ENCODE results near the gene UMPS.
"Not testable (repeated sequence)": the region's sequence is repeated elsewhere in the genome, so short reads cannot be mapped to it uniquely, and the experiment has no call there.

UMPS gene

DNA sequence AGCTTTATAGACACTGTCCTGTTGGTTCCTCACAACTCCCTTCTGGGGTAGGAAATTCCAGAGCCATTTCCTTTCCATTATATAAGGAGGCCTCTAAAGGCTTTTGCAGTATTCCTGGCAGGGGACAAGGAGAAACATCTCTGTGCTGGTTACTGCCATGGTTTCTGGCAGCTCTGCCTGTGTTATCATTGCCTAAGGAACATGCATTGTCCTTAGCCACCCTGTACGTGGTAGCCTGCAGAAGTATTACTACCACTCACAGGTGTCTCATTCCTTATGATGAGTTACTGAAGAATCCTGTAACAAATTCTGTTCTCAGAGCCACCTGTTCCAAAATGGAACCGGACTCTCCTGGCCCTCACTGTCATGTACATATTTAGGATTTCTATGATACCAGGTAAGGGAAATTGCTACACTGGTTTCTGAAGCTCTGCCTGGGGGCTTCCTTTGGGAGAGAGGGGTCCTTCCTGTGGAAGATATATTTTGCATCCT lies 58.0 kb downstream of the UMPS start:
- Histone ChIP-seq H3K9ac (ENCODE audit: low read length) (no peak overlapping the region), H3K4me3 (ENCODE audit: insufficient read depth, low read length, poor library complexity, severe bottlenecking) (no peak overlapping the region), H3K27me3 (ENCODE audit: low read length) (no peaks in the 10 kb centered on the region), H4K20me1 (ENCODE audit: low read depth, low read length) (no peaks in the 10 kb centered on the region), H3K4me2 (ENCODE audit: low read depth, low read length, poor library complexity, severe bottlenecking) (no peak overlapping the region), H3K36me3 (ENCODE audit: low read length) (no peaks in the 10 kb centered on the region), H3K9me3 (ENCODE audit: insufficient read depth, low read length) (no peaks in the 10 kb centered on the region), H2AFZ (ENCODE audit: low read depth, low read length, severe bottlenecking) (no peak overlapping the region), H3K9me2 (replicated peaks; ENCODE audit: insufficient read depth, low read length) (no peaks in the 10 kb centered on the region), H3K79me2 (ENCODE audit: insufficient read depth, low read length) (no peaks in the 10 kb centered on the region), H3K27ac (ENCODE audit: low read depth, low read length) (no peak overlapping the region), H3F3A (ENCODE audit: insufficient read depth) (no peaks in the 10 kb centered on the region)
- no peak for TF ChIP-seq EZH2phosphoT487 (conservative IDR thresholded peaks at IDR 0.05; ENCODE audit: low read length)
- TF ChIP-seq, protein P1, sequence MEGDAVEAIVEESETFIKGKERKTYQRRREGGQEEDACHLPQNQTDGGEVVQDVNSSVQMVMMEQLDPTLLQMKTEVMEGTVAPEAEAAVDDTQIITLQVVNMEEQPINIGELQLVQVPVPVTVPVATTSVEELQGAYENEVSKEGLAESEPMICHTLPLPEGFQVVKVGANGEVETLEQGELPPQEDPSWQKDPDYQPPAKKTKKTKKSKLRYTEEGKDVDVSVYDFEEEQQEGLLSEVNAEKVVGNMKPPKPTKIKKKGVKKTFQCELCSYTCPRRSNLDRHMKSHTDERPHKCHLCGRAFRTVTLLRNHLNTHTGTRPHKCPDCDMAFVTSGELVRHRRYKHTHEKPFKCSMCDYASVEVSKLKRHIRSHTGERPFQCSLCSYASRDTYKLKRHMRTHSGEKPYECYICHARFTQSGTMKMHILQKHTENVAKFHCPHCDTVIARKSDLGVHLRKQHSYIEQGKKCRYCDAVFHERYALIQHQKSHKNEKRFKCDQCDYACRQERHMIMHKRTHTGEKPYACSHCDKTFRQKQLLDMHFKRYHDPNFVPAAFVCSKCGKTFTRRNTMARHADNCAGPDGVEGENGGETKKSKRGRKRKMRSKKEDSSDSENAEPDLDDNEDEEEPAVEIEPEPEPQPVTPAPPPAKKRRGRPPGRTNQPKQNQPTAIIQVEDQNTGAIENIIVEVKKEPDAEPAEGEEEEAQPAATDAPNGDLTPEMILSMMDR (IDR thresholded peaks at IDR 0.05; ENCODE audit: insufficient read depth, low read length, poor library complexity, severe bottlenecking), result no peak

DNA sequence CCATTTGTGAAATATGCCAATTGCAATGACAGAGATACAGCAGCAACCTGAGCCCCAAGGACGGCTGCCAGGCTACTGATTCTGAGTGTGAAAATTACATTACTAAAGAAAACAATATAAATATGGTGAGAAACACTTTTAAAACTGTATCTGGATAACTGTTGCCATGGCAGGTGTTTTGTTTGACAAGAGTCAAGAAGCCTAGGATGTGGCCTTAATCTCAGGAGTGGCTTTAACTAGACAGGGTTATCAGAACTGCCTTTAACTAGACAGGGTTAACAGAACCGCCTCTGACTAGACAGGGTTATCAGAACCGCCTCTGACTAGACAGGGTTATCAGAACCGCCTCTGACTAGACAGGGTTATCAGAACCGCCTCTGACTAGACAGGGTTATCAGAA lies 58.9 kb downstream of the UMPS start:
- not testable (repeated sequence) for H3K36me3 ChIP-seq (ENCODE audit: low read length)

DNA sequence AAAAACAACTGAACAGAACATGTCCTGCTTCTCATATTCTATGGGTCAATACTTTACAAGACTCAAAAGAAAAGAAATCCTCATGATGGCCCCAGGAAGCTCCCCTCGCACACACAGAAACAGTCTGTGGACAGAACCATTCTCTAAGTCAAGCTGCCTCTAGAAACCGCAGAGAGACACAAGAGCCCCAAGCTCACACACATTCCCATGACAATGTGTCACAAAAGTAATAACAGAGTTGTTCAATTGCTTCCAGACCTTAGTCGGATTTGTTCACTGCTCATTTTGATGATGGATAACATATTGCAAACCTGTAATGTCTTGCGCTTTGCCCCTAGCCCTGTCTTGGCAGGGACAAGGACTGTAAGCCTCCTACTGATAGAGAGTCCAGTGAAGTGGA lies 60.9 kb downstream of the UMPS start:
- Histone ChIP-seq H3K36me3 (ENCODE audit: low read length) (no peaks in the 10 kb centered on the region), H3K4me3 (ENCODE audit: insufficient read depth, low read length, poor library complexity, severe bottlenecking) (no peak overlapping the region), H3F3A (ENCODE audit: insufficient read depth) (no peaks in the 10 kb centered on the region), H3K27me3 (ENCODE audit: low read length) (no peaks in the 10 kb centered on the region), H3K9ac (ENCODE audit: low read length) (no peak overlapping the region), H3K9me3 (ENCODE audit: insufficient read depth, low read length) (no peaks in the 10 kb centered on the region), H3K4me2 (ENCODE audit: low read depth, low read length, poor library complexity, severe bottlenecking) (no peak overlapping the region), H3K9me2 (replicated peaks; ENCODE audit: insufficient read depth, low read length) (no peaks in the 10 kb centered on the region), H4K20me1 (ENCODE audit: low read depth, low read length) (no peaks in the 10 kb centered on the region), H3K79me2 (ENCODE audit: insufficient read depth, low read length) (no peaks in the 10 kb centered on the region), H3K27ac (ENCODE audit: low read depth, low read length) (no peak overlapping the region), H2AFZ (ENCODE audit: low read depth, low read length, severe bottlenecking) (no peak overlapping the region)
- TF ChIP-seq, protein P1 (IDR thresholded peaks at IDR 0.05; ENCODE audit: insufficient read depth, low read length, poor library complexity, severe bottlenecking), result no peak
- TF ChIP-seq EZH2phosphoT487 (conservative IDR thresholded peaks at IDR 0.05; ENCODE audit: low read length), result no peak

More for the DNA sequence above, 58.9 kb downstream of the UMPS start:
- H3K9ac ChIP-seq (ENCODE audit: low read length); H3K27ac ChIP-seq (ENCODE audit: low read depth, low read length); H3K4me3 ChIP-seq (ENCODE audit: insufficient read depth, low read length, poor library complexity, severe bottlenecking); H3K4me2 ChIP-seq (ENCODE audit: low read depth, low read length, poor library complexity, severe bottlenecking); H3F3A ChIP-seq (ENCODE audit: insufficient read depth); H3K9me3 ChIP-seq (ENCODE audit: insufficient read depth, low read length); H3K79me2 ChIP-seq (ENCODE audit: insufficient read depth, low read length); H3K9me2 ChIP-seq (replicated peaks; ENCODE audit: insufficient read depth, low read length); H4K20me1 ChIP-seq (ENCODE audit: low read depth, low read length); H3K27me3 ChIP-seq (ENCODE audit: low read length); H2AFZ ChIP-seq (ENCODE audit: low read depth, low read length, severe bottlenecking): not testable (repeated sequence)

DNA sequence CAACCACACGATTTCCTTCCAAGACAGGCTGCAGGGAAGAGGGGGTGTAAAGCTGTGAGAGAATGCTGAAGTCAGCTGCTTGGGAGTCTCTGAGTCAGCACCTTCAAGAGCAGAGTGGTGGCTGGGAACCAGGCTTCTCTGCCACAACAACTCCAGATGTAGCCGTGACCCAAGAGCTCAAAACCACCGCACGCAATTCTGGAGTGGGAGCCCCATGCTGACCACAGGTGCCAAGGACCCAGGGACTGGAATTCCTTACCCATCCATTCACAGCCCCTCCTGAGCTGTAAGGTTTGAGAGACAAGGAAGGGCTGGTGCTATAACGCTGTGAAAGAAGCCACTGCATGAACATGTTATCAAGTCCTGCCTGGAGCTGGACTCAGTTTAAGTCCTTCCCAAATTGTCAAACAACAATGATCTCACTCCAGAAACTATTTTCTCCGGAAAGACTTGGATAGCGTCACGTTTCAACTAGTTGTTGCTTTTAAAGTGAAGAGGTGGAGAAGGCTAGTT lies 61.4 kb downstream of the UMPS start:
- H3K9me3 ChIP-seq (ENCODE audit: insufficient read depth, low read length), result no peaks in the 10 kb centered on the region
- no peak overlapping the region for H3K9ac ChIP-seq (ENCODE audit: low read length)
- TF ChIP-seq, protein P1 (IDR thresholded peaks at IDR 0.05; ENCODE audit: insufficient read depth, low read length, poor library complexity, severe bottlenecking), result no peak
- TF ChIP-seq EZH2phosphoT487 (conservative IDR thresholded peaks at IDR 0.05; ENCODE audit: low read length), result no peak
- no peak overlapping the region for H2AFZ ChIP-seq (ENCODE audit: low read depth, low read length, severe bottlenecking)
- H3K27ac ChIP-seq (ENCODE audit: low read depth, low read length), result no peak overlapping the region
- no peaks in the 10 kb centered on the region for H3F3A ChIP-seq (ENCODE audit: insufficient read depth)
- no peaks in the 10 kb centered on the region for H4K20me1 ChIP-seq (ENCODE audit: low read depth, low read length)
- H3K36me3 ChIP-seq (ENCODE audit: low read length), result no peaks in the 10 kb centered on the region
- H3K27me3 ChIP-seq (ENCODE audit: low read length), result no peaks in the 10 kb centered on the region
- no peaks in the 10 kb centered on the region for H3K79me2 ChIP-seq (ENCODE audit: insufficient read depth, low read length)
- no peaks in the 10 kb centered on the region for H3K9me2 ChIP-seq (replicated peaks; ENCODE audit: insufficient read depth, low read length)
- no peak overlapping the region for H3K4me2 ChIP-seq (ENCODE audit: low read depth, low read length, poor library complexity, severe bottlenecking)
- no peak overlapping the region for H3K4me3 ChIP-seq (ENCODE audit: insufficient read depth, low read length, poor library complexity, severe bottlenecking)
